HG02571 (cell line): ENCODE results near the gene ATP1A4.
"Not testable (repeated sequence)": the region's sequence is repeated elsewhere in the genome, so short reads cannot be mapped to it uniquely, and the experiment has no call there.

Experiments used
- ATAC-seq: cut with Tn5 transposase; IDR thresholded peaks from one replicate; pipeline ENCODE4 v1.9.1; 2021; ENCODE audit warnings: mild to moderate bottlenecking, moderate library complexity; ENCODE audit not compliant: unreplicated experiment

Gene ATP1A4

GRCh38 chr1:160122978-160123495 is 28.4 kb upstream of the ATP1A4 start:
- ATAC-seq = no peak

GRCh38 chr1:160123726-160124125 is 27.7 kb upstream of the ATP1A4 start:
- ATAC-seq = no peak

- no peak for ATAC-seq
These were observed 26.5 kb upstream of the ATP1A4 start for GRCh38 chr1:160124705-160125478.

- no peak for ATAC-seq
These were observed 25.7 kb upstream of the ATP1A4 start for GRCh38 chr1:160125746-160126145.

GRCh38 chr1:160126342-160126741 is 25.1 kb upstream of the ATP1A4 start:
- ATAC-seq = not testable (repeated sequence)

GRCh38 chr1:160127381-160127780 is 24.0 kb upstream of the ATP1A4 start:
- no peak for ATAC-seq

- ATAC-seq = no peak
These were observed 23.4 kb upstream of the ATP1A4 start for GRCh38 chr1:160127865-160128523.

- ATAC-seq = no peak
These were observed 22.8 kb upstream of the ATP1A4 start for GRCh38 chr1:160128636-160129035.

- no peak for ATAC-seq
These were observed 22.4 kb upstream of the ATP1A4 start for GRCh38 chr1:160129046-160129445.

GRCh38 chr1:160129558-160129957 is 21.8 kb upstream of the ATP1A4 start:
- no peak for ATAC-seq

- no peak for ATAC-seq
These were observed 21.4 kb upstream of the ATP1A4 start for GRCh38 chr1:160129966-160130365.

- ATAC-seq = no peak
These were observed 20.9 kb upstream of the ATP1A4 start for GRCh38 chr1:160130486-160130885.

GRCh38 chr1:160130939-160131338 is 20.5 kb upstream of the ATP1A4 start:
- ATAC-seq = no peak

GRCh38 chr1:160131803-160132565 is 19.4 kb upstream of the ATP1A4 start:
- no peak for ATAC-seq

- ATAC-seq = no peak
These were observed 17.2 kb upstream of the ATP1A4 start for GRCh38 chr1:160133990-160134770.

GRCh38 chr1:160134791-160135572 is 16.4 kb upstream of the ATP1A4 start:
- no peak for ATAC-seq

GRCh38 chr1:160136121-160136925 is 15.1 kb upstream of the ATP1A4 start:
- no peak for ATAC-seq

- no peak for ATAC-seq
These were observed 14.5 kb upstream of the ATP1A4 start for GRCh38 chr1:160136926-160137200.

- no peak for ATAC-seq
These were observed 14.1 kb upstream of the ATP1A4 start for GRCh38 chr1:160137216-160137862.
